HG03066 (cell line): ENCODE results near the gene PDE3A.

Source experiments
- ATAC-seq: cut with Tn5 transposase; IDR thresholded peaks from one replicate; pipeline ENCODE4 v1.9.1; 2021; ENCODE audit warnings: low read depth; ENCODE audit not compliant: unreplicated experiment

Gene PDE3A

DNA sequence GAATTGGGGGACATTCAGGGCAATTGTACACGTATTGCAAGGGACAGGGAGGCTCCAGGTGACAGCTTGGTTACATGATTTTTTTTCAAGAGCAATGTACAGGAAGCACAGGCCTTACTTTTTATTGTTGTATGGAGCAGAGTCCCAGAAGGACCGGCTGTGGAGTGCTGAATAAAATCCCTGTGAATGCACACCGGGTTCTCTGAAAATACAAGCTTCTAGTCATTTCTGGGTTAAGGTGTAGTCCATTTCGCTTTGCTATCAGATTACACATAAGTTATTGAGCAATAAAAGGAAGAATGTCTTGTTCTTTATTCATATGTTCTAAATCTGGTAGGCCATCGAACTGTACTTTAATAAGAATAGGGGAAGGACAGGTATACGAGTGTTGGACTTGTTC, 52.2 kb downstream of the PDE3A start:
- no peak for ATAC-seq

- ATAC-seq: no peak
Measured at GRCh38 chr12:20421421-20421820, 53.1 kb downstream of the PDE3A start.

DNA sequence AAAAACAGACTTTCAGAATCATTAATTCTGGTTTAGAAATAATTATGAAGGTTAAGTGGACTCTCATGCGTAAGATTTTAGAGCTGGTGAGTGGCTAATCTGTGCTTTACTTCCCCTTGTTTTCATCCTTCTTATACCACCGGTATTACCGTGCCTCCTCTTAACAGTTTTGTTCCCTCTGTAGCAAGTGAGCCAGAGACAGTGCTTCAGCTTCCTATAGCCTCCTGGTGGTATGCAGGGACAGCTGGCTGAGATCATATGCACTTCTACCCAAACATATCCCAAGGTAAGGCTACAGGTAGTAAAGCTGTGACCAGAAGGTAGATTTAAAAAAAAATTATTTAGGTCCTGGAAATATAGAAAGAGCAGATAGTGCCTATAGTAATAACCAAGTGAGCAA, 55.2 kb downstream of the PDE3A start:
- ATAC-seq: no peak

DNA sequence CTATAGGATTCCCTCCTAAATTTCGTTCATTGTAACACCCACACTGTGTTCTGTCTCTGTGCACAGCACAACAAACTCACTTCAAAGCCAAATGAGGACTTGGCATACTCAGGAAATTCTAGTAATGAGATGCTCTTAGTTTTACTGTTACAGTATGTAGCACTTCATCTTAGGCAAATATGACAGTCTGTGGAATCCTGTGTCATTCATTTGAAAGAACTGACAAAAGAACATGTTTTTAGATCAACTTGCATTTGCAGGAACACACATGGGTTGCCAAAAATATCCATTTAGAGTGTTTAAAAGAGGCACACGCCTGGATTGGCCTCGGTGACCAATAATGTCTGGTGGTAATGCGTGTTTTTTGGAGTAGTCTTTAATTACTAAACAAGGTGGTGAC, 56.5 kb downstream of the PDE3A start:
- no peak for ATAC-seq

DNA sequence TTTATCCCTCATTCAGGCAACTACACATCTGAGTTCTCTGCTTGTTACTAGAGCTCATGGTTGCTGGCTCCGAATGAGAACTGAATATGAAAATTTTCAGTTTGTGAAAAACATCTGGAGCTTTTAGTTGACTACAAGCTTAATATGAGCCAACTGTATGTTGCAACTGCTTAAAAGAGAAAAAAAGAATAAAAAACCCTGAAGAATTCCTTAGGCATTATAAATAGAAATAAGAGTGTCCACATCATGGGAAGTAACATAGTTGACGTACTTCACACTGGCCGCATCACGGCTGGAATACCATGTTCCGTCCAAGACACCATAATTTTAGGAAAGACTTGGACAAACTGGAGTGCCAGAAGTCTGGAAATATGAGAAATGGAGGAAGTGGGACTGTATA, 57.9 kb downstream of the PDE3A start:
- no peak for ATAC-seq

- ATAC-seq: no peak
Measured at GRCh38 chr12:20426957-20427356, 58.6 kb downstream of the PDE3A start.

DNA sequence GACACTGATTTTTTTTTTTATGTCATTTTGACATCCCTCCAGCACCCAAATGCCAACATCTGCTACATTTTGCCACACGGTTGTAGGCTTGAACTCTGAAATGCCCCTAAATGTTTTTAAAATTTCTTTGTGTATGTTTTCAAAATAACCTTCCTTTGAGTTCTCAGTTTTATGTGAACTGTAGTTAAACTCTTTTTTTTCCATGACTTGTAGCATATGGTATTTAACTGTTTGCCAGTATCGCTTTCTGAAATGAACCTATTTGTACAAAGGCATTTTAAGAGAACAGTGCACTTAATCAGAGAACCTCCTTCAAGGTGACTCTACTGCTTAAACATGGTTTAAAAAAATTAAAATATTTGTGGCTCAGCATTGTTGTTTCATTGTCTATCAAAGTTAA, 61.5 kb downstream of the PDE3A start:
- no peak for ATAC-seq

GRCh38 chr12:20432290-20432689, 64.0 kb downstream of the PDE3A start:
- ATAC-seq: no peak

GRCh38 chr12:20434996-20435395, 66.7 kb downstream of the PDE3A start:
- ATAC-seq: no peak

DNA sequence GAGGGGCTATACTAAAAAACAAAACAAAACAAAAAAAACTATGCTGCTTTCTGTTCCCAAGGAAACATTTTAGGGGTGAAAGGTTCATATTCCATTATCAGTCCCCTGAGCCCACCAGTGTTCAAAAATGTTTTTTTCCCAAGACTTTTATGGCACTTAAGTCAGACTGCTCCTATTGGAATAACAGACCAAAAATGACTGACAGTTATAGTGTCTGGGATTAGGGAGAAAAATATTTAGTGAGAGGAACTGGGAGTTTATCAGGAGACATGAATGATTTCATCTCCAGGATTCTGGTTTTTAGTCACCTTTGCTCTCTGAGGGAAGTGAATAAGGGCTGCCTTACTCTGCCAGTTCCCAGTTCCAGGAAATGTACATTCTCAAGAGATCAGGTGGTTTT, 68.0 kb downstream of the PDE3A start:
- no peak for ATAC-seq

GRCh38 chr12:20438299-20438779, 70.0 kb downstream of the PDE3A start:
- no peak for ATAC-seq

DNA sequence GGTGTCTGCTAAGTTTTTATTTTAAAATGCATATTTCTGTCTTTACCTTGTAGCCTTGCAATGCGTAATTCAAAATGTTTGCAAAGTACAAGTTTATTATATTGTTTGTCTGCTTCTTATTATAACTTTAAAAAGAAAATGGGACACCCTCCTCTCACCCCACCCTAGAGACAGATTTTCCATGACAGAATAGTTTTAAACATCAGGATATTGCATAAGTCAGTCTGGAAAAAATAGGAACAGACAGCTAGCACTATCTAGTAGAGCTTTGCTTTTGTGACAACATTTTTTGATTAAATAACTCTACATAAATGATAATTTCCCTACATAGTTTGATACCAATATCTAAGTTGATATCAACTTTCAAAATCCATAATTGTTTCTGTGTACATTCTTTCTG, 71.3 kb downstream of the PDE3A start:
- no peak for ATAC-seq

GRCh38 chr12:20440408-20440807, 72.1 kb downstream of the PDE3A start:
- no peak for ATAC-seq

GRCh38 chr12:20442322-20442721, 74.0 kb downstream of the PDE3A start:
- no peak for ATAC-seq

DNA sequence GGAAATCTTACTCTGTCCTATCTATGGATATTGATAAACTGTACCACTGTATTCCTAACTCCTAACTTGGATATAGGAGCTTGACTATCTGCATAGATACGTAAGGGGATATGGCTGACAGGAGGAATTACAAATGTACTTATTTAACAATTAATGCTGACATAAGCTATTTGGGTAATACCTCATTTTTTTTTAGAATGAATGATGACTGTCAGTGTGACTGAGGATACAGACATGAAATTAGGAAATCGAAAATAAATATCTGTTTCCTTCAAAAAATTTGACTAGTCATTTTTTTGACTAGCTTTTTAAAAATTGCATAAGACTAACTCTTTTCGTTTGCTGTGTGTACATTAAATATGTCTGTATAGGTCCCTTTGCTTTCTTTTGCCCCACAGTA, 74.9 kb downstream of the PDE3A start:
- ATAC-seq: no peak

GRCh38 chr12:20443792-20444191, 75.5 kb downstream of the PDE3A start:
- no peak for ATAC-seq

GRCh38 chr12:20444595-20445170, 76.3 kb downstream of the PDE3A start:
- no peak for ATAC-seq

DNA sequence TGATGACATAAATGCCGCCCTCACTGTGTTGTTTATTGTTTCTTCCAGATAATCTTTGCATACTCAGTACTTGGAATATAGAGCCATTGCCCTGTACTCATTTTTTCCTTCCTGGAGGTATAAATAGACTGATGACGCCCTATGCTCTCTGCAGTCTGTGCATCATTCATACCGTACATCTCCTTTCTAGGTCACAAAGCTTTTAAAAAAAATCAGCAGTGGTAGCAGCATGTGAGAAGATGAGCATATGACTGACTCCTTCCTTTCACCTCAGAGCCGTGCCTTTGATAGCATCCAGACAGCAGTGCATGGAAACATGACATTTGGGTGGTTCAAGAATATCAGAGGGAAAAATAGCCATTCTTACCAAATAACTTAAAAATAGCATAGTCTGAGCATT, 77.3 kb downstream of the PDE3A start:
- no peak for ATAC-seq

- ATAC-seq: no peak
Measured at GRCh38 chr12:20446836-20447235, 78.5 kb downstream of the PDE3A start.

- ATAC-seq: no peak
Measured at GRCh38 chr12:20448781-20449180, 80.4 kb downstream of the PDE3A start.

DNA sequence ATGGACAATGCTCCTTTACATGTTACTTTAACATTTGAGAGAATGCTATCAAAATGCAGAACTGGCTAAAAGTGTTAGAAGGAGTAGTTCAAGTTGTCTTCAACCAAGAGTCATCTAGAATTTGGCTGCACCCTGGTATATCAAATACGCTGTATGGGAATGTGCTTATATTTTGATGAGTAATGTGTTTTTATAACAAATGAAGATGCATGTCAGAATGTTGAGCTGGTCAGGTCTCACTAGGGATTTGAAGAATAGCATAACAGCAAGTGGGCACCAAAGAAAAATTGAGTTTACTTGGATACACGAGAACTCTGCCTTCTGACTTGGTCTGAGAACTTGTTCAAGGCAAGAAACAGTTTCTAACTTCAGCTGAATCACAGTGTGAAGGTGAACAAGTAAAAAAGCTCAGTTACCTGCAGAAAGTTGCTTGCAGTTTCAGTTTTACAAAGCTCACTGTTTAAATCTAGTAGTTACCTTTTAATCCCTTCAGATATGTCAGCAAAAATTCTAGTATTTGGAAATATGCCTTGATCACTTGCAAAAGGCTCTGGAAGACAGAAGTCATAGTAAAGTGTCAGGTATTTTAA, 82.3 kb downstream of the PDE3A start:
- ATAC-seq: no peak

DNA sequence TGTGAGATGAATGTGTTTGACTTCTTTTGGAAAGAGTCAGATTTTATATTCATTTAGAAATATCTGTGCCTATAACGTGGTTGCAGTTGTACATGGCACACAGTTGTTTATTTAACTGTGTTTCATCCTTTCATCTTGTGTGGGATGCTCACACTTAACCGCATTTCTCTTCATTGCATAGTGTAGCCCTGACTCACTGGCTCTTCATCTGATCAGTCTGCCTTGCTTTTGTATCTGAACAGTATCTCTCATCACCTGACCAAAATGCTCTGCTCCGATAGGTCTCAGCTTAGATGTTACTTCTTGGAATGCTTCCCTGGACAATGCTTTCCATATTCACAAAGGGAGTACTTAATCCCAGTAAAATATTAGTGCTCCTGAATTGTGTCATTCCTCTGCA, 83.4 kb downstream of the PDE3A start:
- no peak for ATAC-seq
